ENCODE measurements around the gene MFRP.

The MFRP gene

DNA sequence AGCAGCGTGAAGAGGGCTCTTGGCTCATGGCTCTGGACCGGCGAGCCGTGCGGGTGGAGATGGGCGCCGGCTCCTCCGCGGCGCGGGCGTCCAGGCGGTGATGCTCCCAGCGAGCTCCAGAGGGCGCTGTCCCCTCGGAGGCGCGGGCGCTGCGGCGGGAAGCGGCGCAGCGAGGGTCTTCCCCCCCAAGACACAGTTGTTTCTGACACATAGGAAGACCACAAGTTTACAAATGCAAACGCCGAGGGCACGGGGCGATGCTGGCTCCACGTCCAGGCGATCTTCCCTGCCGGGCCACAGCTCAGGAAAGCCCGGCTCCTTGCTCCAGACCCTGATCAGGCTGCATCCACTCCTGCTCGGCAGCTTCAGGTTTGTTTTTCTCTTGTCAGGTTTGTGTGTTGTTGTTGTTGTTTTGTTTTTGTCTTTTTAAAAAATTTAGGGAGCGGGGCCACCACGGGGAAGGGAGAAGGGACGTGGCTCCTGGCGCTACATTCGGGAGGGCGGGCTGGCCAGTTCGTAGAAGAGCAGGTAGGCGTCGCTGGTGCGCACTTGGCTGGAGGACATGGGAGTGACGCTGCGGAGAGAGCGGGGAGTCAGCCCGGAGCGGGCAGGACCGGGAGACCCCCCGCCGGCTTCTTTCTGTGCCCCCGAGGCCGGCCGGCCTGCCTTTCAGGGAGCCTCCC lies 10.0 kb upstream of the MFRP start:
- DNase-seq: peak; percentile 97

DNA sequence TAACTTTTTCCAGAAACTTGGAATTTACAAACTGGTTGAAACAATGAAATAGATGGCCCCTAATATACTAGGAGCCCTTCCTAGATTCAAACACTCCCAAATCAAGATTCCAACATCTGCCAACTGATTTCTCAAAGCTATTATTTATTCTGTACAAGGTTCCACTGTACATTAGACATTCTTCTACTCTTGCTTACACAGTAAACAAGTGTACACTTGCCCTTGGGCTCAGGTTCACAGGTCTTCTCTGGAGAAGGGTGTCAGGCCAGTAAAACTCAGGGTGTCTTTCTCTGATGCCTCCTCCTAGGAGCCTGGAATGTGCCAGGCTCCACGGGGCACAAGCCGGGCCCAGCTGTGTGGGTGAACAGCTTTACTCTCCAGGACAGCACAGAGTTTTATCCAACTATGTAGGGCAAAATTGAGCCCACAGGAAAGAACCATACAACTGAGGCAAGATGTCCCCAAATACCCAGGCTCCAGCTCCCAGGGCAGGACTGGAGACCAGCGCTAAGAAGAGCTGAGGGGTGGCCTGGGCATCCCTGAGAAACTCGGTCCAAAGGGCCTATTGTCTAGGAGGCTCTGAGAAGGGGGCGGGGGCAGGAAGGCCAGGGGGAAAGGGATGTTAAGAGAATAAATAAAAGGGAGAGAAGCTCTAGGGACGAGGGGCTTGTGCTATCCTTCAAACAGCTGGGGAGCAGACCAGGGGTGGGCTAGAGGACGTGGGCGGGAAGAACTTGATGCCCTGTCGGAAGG lies 8.8 kb upstream of the MFRP start:
- DNase-seq: no peak

DNA sequence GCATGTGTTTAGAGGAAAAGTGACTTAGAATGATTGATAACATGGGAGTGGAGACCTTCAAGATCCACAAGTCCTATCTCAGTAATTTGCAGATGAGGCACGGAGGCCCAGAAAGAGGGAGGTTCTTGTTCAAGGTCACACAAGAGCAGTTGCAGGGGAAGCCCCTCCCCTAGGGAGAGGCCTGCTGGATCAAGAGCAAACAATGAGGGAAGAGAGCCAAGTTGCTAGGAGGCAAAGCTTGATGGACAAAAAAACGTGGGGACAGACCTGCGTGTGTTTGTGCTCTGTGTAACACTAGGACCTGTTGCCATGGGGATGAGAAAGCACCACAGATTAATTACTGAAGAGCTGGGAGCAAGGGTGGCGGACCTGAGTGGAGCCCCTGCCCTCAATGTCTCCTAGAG lies 6.4 kb upstream of the MFRP start:
- peak; percentile 84 for DNase-seq

DNA sequence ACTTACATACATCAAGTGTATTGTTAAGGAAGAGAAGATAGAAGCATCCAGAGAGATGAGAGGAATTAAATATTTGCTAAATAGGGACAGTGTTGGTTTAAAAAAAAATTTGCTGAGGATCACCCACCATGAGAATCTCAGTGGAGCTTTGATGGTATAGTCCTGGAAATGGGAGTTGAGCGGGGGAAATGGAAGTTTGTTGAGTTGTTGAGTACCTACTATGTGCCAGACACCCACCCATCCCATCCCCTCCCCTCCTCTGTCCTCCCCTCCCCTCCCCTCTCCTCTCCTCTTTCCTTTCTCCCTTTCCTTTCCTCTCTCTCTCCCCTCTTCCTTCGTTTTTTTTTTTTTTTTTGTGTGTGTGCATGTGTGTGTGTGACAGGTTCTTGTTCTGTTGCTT lies 4.7 kb upstream of the MFRP start:
- DNase-seq: no peak

DNA sequence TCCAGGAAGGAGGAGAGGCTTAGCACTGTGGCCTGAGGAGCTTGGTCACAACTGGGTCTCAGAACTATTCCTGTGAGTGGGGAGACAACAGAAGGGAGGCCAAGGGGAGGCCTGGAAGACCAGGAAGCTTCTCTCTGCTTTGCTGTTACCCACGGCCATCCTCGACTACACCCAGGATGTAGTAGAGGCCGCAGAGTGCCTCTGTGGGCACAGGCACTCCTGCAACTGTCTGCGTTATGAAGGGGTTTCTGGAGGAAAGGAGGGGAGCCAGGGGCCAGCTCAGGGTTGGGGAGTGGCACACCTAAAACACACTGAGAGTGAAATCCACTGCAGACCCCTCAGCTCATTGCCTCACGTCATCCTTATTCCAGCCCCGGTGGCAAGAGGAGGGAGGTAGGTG lies 3.8 kb upstream of the MFRP start:
- DNase-seq: no peak

DNA sequence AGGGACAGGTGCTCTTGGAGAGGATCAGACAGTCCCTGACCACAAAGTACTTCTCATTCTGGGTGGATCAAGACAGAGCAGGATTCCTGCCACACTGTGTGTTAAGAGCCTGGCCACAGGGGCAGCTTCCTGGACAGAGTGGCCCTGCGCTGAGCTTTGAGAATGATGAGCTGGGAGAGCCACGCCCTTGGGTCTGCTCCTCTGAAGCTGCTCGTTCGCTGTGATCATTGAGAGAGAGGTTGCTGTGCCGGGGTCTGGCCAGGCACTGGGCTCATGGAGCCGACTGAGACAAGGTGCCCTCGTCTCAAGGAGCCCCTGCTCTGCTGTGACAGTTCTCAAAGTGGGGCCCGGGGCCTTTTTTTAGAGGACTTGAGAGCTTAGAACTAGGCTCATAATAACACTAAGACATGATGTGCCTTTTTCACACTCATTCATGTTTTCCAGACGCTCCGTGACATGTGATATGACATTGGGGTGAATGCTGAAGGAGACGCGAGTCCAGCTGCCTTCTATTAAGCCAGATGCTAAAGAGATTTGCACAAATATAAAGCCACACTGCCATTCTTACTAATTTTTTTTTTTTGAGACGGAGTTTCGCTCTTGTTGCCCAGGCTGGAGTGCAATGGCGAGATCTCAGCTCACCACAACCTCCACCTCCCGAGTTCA lies 1.6 kb upstream of the MFRP start:
- peak; percentile 47 for DNase-seq

DNA sequence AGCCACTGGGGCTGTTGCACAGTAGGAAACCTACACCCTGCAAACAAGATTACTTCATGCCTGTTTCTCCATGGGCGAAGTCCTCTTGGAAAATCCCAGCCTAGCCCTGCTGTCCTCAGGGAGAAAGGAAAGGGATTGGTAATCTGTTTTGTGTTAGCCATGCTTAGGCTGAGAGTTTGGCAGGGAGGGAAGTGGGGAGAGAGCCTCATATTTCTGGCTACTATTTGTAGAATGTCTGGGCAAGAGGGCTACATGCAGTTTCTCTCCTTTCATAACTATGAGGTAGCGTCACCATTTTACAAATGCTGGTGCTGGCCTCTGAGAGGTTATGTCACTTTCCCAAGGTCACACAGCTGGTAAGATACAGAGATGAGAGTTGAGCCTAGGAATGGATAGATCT lies 737 bp upstream of the MFRP start:
- DNase-seq: peak; percentile 24

DNA sequence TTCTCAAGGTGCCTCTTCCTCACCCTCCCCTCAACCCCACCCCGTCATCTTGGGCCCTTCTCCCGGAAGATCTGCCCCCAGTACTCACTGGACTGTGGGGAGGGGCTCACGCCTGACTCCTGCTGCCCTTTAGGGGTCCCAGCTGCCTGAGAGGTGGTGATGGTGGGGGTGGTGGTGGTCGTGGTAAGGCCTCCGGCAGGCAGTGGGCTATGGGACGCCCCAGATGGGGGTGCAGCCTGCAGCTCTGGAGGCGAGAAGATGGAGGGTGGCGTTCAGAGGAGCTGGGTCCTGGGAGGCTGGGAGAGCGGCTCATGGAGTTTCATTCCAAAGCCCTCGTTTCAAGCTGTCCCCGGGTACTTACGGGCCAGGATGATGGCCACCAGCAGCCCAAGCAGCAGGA lies 820 bp downstream of the MFRP start:
- DNase-seq: no peak

DNA sequence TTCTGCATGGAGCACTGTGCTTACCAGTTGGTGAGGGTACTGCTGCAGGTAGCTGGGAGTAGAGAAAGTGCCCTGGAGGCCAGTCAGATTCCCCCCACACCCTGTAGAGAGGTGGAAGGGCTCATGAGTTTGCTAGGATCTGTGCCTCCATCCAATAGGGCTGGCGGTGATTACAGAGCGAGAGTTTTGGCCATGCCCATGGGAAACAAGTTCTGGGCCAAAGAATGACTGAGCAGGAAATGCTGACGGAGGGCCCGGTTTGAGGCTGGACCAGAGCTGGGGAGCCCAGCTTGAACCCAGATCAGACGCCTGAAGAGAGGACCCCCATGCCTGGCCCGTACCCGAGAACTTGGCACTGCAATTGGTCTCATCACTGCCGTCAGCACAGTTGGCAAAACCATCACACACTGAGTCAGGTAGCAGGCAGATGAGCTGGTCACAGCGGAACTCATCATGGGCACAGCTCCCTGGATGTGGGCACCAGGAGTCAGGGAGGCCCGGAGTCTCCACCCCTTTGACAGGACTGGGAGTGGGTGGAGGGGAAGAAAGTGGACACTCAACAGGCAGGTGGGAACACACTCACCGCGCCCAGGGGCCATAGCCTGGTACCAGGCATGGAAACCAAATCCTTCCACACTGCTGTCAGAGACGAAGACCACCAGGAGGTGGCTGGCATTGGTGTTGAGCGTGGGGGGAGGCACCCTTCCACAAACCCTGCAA lies 2.1 kb downstream of the MFRP start:
- no peak for DNase-seq

DNA sequence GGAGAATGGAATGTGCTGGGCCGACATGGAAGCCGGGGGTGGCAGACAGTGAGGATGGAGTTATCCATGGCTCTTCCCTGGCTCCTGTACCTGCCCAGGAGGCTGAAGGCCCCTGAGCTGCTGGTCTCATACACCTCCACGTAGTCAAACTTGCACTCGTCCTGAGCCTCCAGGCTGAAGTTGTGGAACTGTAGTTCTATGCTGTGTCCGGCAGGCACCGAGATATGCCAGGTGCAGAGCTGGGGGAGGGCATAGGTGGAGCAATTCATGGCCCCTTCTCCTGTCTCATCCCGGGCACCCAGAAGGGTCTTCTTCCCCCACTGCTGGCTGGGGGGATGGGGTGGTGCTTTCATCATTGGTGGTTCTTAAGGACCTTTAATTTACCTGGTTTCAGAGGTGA lies 2.8 kb downstream of the MFRP start:
- DNase-seq: no peak

DNA sequence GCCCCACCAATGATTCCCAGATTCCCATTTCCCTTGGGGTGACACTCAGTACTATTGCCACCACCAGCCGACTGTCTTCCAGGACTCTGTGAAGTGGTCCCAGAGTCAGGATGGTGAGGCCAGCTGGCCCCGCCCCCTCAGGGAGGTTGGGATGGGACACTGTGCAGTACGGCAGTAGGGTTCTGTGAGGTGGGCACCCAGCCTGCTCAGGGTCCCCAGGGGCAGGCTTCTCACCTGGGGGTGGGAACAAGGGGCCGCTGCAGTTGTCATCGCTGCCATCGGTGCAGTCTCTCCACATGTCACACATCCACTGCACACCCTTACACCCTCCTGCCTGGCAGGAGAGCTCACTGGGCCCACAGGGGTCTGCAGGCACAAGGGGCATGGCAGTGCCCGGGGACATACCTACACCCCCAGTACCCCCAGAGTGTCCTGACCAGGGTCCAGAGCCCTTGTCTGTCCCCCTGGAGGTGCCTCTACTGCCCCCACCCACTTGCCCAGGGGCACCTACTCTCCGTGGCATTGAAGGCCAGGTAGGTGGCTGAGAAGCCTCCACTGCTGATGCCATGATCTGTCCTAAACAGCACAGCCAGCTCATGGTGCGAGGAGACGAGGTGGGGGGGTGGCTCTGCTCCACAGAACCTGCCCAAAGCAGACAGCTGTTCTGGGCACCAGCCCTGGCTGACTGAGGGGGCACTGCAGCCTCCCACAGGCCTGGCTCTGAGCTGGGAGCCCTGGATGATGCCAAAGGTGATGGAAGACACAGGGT lies 4.0 kb downstream of the MFRP start:
- DNase-seq: no peak

DNA sequence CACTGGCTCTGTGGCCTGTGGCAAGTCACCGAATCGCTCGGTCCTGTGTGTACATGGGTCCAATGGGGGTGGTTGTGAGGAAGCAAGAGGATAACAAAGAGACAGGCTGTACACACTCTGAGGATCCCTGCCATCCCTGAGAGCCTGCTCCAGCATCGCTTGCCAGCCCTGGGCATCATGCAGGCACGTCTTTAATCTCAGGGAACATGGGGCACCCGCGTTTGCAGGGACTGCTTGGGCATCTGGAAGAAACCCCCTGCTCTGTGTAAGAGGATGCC lies 4.5 kb downstream of the MFRP start:
- DNase-seq: no peak

DNA sequence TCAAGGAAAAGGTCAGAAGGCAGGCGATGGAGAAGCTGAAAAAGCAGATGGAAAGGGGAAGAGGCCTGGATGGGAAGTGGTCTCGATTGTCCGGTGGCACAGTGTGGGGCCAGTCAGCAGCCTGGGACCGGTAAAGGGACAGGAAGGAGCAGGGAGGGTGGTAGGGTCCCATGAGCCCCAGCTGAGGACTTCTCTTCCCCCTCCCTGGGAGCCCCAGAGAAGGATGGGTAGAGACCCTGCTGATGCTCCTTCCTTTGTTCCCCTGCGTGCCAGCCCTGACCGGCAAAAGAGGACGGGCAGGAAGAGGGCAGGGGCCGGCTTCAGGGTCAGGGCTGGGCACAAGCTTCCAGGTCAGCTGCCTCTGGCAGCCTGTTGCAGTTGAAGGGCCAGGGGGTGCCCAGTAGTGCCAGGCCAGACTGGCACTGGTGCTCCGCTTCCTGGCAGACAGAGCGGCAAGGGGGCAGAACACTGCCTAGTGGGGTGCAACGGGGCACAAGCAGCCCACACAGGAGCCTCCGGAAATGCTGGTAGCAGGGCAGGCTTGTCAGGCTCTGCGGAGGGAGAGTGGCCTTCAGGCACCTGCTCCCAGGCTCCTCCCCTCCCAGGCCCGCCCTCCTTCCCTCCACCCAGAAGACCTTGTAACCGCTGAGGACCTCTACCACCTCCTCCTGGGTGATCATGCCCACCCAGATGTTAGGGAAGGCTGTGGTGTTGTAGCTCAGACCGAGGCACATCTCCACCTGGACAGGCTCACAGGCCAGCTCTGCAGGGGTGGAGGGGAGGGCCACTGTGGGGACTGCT lies 5.1 kb downstream of the MFRP start:
- peak; percentile 20 for DNase-seq

DNA sequence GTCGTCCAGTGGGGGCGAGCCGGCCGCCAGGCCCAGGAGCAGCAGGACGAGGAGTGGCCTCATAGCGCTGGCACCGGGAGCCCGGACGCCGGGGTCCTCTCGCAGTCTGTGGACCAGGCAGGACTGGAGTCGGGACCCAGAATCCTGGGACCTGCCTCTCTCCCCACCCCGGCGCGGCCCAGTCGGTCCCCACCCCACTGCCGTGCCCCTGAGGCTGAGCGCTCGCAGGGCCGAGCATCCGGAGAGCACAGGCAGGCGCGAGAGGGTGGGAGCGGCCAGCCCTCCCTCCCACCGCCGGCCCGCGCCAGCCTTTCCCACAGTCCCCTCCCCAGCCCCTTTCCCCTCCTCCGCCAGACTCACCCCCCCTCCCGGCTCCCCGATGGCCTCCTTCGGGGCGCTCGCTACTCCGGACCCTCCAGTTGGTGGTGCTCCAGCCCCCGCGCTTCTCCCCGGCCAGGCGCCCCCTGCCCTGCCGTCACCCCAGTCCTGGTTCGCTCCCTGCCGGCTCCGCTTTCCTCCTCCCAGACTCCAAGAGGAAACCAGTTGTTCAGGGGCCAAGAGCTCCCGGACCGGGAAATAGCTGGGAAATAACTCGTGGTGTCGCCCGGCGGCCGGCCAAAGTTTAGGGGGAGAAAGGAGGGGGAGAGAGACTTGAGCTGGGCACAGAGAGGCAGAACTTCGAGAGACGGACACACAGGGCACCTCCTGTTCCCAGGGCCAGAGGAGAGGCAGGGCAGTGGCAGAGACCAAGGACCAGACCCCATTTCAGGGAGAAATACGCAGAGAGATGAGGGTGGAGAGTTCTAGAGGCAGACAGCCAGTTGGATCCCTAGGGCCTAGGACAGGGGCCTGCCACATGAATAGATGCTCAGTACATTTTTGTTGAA lies 5.9 kb downstream of the MFRP start, which contains the start of gene C1QTNF5:
Gene C1QTNF5, minus strand, starts transcription at position 549 of the 887 bp plus-strand sequence. Its CDS starts 486 bp downstream, at position 63.
- peak; percentile 84 for DNase-seq

DNA sequence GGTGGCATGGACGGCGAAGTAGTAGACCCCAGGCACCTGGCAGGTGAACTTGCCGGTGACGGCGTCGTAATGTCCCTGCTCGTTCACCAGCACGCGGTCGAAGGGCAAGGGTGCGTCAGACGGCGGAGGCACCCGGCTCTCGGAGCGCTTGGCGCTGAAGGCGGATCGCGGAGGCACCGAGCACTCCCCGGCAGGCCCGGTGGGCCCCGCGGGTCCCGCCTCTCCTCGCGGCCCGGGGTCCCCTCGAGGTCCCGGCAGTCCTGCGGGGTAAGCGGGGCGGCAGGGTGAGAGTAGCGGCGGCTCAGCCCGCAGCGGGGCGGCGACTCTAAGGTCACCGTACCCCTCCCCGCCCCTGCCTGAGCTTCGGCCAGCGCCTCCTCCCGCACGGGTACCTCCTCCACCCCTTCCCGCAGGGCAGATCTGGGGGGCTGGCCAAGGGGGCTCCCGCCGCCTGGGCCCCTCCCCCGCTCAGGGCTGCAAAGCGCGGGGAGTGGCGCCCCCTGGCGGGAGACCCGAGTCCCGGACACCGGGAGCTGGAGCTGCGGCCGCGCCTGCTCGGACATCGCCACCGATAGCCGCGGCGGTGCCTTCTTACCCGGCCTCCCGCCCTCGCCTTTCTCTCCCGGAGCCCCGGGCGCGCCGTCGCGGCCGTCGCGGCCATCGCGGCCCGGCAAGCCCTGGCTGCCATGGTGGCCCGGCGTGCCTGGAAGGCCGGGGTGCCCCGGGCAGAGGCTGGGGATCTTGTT lies 6.7 kb downstream of the MFRP start:
- peak; percentile 88 for DNase-seq

DNA sequence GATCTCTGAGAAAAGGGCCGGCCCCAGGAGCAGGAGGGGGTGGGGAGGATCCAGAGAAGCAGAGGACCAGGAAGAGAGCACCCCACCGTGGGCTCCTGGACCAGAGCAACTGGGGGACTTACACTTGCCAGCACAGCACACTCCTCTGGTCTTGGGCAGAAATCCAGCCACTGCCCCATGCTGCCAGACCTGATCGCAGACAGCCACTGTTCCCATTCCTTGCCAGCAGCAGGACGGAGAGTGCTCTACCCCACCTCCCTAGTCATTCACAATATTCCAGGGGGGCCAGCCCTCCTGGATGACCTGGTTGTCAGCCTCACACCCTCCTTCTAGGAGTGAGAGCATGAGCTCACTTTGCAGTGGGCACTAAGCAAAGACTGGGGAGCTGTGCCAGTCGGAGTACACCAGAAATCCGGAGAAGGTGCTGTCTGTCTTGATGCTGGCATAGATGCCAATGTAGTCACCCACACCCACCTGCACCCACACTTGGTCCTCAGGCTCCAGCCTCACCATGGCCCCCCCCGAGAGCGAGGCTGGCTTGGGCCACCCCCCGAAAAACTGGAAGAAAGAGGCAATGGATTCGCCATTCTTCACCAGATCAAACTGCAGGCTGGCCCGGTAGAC lies 7.4 kb downstream of the MFRP start:
- peak; percentile 39 for DNase-seq

DNA sequence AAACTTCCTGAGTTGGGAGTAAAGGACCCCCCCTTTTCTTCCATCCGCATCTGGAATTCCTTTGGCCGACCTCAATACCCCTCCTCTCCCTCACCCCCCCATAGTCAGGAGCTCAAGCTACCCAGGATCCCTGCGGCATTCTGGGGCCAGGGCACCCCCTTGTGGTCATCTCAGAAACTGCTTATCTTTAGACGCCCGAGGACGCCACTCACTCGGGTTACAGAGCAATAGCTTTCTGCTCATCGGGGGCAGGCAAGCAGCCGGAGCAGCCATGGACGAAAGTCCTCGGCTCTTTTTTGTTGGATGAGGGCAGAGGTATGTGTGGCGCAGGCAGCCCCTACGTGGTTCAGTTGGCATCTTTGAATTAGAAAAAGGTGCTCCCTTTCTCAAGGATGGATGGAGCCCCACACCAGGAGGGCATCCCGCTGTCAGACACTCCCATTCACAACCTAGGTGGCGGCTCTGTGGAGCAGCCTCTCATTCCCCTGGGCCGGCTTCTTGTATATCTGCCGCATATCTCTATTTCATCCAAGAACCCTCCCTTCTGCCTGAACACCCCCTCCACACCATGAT lies 8.1 kb downstream of the MFRP start:
- peak; percentile 96 for DNase-seq

DNA sequence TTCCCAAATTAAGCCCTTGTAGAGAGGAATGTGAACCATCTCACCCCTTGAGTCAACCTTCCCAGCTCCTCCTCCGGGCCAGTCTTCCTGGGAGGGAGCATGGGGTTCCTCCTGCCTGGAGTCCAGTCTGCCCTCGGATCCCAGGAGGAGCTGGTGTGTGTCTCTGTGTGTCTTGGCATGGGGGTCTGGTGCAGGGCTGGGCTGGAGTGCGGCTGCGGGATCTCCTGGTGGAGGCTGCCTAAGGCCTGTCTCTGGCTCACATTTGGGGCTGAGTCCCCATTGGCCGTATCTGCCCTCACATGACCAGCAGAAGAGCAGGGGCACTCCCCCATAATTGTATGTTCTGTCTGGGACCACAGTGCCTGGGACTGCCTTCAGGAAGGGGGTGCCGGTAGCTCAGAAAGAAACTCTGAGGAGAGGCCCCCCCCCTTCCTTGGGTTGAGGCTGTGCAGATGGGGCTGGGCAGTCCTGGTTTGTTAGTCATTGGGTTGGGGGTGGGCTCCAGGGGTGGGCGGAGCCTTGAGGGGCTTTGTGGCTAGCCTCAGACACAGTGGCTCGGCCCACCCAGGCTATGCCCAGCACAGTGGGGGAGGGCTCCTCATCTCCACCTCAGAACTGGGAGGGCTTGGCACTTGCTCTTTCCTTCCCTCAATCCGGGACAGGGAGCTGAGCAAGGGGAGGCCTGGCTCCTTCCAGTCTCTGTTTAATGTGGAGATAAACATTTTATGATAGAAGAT lies 8.8 kb downstream of the MFRP start:
- DNase-seq: no peak

Data from eye (tissue), 1 donor.